ENCODE results near the gene CIT.

The CIT gene

GRCh38 chr12:119645535-119646059 is 231.5 kb downstream of the CIT start:
- DNase-seq (ENCODE audit: low spot score) = no peak

GRCh38 chr12:119644930-119645329 is 232.2 kb downstream of the CIT start:
- no peak for DNase-seq (ENCODE audit: low spot score)

- DNase-seq (ENCODE audit: low spot score) = peak; percentile 20
These were observed 234.1 kb downstream of the CIT start for GRCh38 chr12:119642986-119643385.

Data from NAMALWA (cell line).